ENCODE results near the gene SLC22A23. TPM values are rescaled to one million over a fixed set of nuclear protein-coding genes. Genes with fewer than 3 reads are reported as not detected.

SLC22A23 gene
- total RNA-seq, 1 donor from 2014 or later = 5.4 TPM

DNA sequence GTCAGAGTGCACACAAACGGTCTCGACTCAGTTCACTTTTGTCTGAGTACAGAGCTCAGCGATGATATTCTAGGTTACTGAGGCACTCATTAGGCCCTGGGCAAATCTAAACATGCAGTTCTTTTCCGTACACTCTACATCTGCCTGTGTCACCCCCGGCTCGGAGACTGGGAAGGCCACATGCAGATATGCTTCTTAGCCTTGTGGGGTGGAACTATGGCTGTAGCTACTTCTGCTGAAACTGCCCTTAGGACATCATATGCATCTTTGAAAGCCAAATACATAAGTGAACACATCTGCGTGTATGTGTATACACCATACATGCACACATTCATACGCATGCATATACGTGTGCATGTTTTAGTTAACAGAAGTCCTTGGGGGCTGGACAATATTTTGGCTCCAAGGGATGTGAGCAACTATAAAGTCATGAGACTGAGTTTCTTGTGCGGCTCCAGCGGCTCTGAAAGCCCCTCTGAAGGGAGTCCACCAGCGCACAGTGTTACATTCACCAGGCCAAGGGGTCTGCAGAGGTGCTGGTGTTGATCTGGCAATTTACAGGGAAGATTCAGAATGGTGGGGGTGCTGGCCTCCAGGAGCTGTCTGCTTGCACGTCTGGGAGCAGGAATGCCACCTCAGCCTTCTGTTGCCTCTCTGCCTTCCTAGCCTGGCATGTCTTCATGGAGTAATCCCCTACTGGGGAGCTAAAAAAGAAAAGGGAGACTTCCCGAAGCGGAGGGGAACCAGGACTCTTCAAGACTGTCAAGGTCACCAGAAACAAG is 166.5 kb downstream of the SLC22A23 start:
- ATAC-seq (ENCODE audit: poor library complexity) = no peak
- intact Hi-C loops (cut with DNase I) = no loop called here
- no peak for DNase-seq

DNA sequence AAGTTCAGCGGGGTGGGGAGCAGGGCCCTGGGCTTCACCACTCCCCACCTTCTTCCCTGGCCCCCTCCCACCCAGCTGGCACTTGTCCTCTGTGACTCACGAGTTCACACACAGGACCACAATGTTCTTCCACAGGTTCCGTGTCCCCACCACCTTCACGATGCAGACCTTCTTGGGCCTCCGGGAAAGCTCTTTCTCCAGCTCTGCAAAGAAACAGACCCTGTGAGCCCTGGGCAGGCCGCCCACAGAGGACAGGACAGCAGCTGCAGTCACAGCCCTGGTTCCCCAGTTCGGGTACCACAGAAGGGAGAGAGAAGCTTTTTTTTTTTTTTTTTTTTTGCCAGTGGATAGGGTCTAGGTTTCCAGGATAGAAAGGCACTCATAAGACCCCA is 167.2 kb downstream of the SLC22A23 start:
- intact Hi-C loops (cut with DNase I) = no loop called here
- no peak for ATAC-seq (ENCODE audit: poor library complexity)

DNA sequence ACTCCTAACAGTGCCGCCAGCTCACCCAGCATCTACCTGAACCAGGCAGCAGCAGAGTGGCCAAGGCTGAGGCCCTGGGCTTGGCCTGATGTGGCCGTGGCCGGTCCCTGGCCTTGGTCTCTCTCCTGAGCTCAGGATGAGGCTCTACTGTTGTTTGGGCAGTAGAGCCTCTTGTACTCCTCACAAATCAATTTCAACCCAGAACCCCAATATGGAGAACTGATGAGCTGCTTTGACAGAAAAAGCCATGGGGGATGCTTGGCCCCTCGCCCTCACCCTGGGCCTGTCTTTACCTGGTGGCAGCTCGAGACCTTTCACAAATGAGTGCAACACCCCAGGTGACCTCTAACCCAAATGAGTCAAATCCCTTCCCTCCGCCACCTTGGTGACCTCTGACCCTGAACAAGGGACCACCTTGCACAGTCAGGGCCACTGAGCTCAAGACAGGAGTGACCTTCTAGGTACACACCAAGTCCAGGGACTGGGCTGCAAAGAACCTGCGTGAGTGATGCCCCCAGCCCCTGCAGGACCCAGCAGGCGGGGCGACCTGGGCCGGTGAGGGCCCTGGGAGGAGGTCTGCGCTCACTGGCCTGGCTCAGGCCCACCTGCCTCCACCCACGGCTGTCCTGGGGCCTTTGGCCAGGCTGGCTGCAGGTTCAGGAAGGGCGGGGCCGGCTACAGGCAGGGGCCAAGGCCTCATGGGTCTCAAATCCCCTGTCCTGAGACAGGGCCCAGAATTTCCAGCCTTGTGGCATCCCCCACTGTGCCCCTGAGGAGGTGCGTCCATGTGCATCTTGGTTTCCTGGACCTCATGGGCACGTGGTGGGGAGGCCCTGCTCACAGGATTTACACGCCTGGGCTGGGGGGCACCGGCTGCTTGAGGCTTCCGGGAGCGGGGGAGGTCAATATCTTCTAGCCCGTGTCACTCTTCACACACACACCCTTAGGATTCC is 167.9 kb downstream of the SLC22A23 start:
- DNase-seq (peak; percentile 25), ATAC-seq (ENCODE audit: poor library complexity) (no peak)
- intact Hi-C loops (cut with DNase I) = no loop called here

More for the DNA sequence above, 167.2 kb downstream of the SLC22A23 start:
- DNase-seq = no peak

DNA sequence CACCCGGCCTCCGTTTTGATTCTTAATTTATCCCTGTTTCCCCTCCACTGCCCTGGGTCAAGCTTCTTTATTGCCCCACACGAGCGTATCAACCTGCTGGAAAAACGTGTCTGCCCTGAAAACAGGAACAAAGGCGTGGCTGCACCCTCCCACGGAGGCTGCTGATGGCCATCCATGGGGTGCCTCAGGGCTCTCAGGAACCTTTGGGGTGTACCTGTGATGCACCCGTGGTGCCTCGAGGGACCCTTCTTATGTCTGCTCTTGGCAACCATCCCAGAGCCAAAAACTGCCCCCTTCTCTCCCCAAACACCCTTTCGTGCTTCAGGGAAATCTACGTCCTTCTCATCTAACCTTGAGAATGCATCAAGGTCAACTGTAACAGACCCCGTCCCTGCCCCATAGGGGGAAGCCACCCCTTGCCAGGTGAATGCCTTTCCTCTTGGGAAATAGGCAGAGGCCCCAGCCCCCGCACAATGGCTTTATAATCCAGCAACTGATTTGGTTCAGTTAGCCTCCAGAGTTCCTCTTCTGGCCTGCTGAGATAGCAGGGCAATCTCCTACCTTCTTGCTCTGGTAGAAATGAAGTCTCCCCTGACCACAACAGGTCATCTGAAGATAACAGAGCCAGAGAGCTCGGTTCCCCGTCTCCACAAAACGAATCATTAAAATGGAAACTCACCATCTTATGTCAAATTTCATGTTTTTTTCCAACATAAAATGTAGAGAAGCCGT is 168.7 kb downstream of the SLC22A23 start:
- DNase-seq (peak; percentile 20), ATAC-seq (ENCODE audit: poor library complexity) (no peak)
- intact Hi-C loops (cut with DNase I) = no loop called here

DNA sequence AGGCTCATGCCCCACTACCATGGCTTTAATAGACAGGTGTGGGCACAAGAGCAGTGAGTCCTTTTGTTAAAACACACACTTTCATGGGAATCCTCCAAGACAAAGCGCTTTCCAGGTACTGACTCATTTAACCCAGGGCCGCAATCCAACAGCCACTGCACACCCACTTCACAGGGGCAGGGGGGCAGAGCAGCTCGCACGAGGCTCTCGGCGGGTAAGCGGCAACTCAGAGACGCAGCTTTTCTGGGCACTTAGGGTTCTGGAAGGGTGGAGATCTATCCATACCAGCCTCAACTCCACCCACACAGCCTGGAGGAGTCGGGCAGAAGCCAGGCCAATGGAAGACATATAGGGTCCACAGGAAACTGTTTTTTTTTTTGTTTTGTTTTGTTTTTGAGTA is 169.5 kb downstream of the SLC22A23 start:
- intact Hi-C loops (cut with DNase I) = no loop called here
- DNase-seq (no peak), ATAC-seq (ENCODE audit: poor library complexity) (no peak)

DNA sequence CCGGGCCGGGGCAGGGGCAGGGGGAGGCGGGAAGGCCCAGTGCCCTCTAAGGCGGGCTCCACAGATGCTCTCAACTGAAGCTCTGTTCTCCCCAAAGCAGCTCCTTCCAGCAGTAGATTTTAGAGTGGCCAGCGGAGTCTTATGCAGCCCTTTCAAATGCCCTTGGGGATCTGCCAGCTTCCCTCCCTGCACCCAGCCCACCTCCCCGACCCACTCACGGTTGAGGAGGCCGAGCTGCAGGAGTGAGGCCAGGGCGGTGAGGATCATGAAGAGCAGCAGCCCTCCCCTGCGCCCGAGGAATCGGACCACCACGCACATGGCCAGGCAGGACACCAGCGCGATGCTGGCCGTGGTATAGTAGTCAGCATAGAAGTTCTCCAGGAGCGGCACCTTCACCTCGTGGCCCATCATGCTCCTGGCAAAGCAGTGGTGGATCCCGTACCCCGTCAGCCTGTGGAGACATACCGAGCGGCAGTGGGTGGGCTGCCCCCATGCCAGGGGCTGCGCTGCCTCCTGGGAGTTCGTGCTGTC is 170.1 kb downstream of the SLC22A23 start:
- DNase-seq (peak; percentile 14), ATAC-seq (ENCODE audit: poor library complexity) (no peak)
- intact Hi-C loops (cut with DNase I) = no loop called here

DNA sequence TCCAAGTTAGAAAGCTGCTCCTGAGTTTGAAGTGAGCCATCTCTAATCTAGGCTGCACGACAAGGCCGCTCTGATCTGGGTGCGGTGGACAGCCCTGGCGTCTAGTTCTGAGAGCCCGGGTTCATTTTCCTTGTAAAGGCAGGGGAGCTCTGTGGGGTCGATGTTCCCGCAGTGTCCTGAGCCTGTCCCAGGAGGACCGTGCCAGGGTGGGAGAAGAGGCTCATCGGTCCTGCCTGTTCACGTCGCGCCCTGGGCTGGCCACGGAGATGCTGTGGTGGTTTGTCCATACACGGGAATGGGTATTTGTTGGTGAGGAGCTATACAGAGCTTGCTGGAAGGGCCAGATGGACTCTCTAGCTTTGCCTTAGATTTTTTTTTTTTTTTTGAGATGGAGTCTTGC is 171.1 kb downstream of the SLC22A23 start:
- intact Hi-C loops (cut with DNase I) = no loop called here
- no peak for ATAC-seq (ENCODE audit: poor library complexity)

DNA sequence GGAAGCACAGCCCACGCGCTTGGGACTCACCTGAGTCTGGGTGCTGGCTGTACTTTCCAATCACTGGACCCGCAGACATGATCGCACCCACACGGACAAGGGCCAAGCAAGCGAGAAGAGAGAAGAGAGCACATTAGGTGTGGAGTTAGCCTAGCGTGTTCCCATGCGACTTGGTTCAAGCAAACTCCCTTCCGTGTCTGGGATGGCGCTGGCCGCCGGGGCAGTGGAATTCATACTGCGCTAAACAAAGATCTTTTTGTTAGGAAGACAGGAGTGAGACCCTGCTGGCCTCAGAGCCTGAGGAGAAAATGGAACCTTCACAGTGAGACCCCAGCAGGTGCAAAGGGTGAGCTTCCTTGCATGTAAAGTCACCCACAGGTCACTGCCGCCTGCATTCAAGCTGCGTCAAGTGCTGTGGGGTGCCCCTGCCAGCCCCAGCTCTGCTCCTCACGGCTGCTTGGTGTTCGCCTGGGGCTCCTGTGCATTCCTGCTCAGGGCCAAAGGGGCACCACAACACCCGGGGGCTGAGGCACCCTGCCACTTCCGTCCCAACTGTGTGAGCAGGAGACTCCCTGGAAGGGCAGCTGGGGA is 171.7 kb downstream of the SLC22A23 start:
- intact Hi-C loops (cut with DNase I) = no loop called here
- ATAC-seq (ENCODE audit: poor library complexity) (no peak), DNase-seq (peak; percentile 44)

More for the DNA sequence above, 171.1 kb downstream of the SLC22A23 start:
- peak; percentile 19 for DNase-seq

DNA sequence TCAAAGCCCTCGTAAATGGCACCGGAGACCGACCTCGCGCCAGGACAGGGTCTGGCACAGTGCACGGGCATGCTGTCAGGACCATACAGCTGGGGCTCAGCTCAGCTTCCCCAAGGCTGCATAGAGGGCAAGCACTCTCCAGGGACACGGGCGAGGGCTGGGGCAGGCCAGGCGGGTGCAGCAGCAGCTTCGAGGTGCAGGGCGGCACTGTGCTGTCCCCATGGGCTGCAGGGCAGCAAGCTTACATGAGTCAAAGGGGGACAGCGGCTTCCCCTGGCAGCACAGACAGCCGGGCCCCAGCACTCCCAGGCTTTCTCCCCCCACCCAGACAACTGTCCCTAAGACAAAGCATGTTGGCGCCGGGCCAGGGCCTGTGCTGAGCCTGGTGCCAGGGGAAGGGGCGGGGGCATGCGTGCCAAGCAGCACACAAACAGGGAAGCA is 172.4 kb downstream of the SLC22A23 start:
- intact Hi-C loops (cut with DNase I) = loop anchor here (5.0 kb wide), 1 partner anchor 173 kb away; the partner anchor contains the start of gene SLC22A23
- DNase-seq (peak; percentile 51), ATAC-seq (ENCODE audit: poor library complexity) (no peak)

DNA sequence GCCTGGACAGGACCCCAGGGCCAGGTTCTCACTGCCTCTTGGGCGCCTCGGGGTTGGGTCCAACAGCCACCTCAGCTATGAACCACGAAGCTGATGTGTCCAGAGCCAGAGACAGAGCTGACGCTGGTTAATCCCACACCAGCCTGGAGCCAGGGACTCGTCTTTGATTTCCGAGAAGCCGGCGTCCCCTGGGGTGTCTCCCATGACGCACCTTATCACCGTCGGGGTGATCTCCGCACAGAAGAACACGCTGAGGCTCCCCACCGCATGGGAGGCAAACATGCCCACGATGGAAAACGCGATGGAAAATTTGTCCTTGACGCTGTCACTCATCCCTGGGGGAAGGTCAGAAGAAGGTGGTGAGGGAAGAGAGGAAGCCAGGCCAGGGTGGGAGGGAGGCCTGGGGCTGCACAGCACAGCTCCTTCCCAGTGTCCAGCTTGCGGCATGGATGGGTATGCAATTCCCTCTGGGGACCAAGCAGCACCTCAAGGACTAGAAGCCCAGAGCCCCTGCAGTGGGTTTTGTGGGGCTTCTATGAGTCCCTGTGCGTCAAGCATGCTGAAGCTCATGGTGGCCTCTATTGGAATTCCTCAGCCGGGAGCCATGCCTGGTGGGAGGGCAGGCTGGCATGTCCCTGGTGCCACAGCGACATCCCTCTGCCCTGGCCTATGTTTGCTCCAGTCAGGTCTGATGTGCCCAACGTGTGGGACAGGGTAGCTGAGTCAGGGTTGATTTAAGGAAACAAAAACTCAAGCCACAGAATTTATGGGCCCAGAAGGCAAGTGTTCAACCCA is 173.0 kb downstream of the SLC22A23 start:
- peak; percentile 30 for DNase-seq

DNA sequence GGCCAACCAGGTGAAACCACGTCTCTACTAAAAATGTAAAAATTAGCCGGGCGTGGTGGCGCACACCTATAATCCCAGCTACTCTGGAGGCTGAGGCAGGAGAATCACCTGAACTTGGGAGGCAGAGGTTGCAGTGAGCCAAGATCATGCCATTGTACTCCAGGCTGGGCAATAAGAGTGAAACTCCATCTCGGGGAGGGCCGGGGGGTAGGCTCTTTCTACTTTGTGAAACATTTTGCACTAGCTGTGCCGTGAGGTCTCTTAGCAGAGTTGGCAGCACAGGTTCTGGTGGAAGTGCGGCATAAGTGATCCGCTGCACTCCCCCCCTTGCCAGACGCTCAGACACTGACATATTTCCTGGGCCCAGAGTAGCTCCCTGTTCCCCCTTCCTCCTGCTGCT is 173.6 kb downstream of the SLC22A23 start:
- intact Hi-C loops (cut with DNase I) = loop anchor here (5.0 kb wide), 1 partner anchor 174 kb away; the partner anchor contains the start of gene SLC22A23
- no peak for ATAC-seq (ENCODE audit: poor library complexity)
- DNase-seq = peak; percentile 17

More for the DNA sequence above, 173.0 kb downstream of the SLC22A23 start:
- intact Hi-C loops (cut with DNase I) = loop anchor here (5.0 kb wide), 1 partner anchor 173 kb away; the partner anchor contains the start of gene SLC22A23
- ATAC-seq (ENCODE audit: poor library complexity) = no peak

DNA sequence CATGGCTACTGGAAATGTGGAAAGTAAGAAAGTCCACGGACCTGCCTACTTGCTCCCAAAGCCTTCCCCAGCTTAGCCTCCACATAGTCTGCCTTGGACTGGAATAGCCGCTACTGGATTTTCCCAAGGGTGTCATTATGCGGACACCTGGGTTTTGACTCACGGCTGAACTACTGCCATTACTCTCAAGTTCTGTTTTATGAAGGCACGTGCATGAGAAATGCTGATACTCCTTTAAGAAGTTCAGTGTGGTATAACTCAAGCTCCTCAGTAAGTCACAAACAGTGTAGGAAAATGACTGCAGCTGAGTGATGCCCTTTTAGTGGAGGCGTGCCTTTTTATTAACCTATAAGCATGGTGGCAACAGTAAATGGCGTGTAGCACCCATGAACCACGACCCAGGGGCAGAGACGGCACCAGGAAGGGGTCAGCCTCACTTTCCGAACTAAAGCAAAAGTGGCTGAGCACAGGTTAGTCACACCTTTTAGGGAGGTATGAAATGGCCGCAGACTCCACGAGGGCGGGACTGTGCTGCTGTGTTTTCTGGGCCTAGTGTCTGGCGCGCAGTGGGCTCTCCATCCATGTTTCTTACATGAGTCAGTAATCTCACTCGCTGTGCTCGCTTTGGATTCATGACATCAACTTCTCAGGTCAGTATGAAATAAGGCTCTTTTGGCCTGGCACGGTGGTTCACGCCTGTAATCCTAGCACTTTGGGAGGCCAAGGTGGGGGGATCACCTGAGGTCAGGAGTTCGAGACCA is 174.2 kb downstream of the SLC22A23 start:
- DNase-seq = peak; percentile 12
- no peak for ATAC-seq (ENCODE audit: poor library complexity)
- intact Hi-C loops (cut with DNase I) = loop anchor here (5.0 kb wide), 1 partner anchor 175 kb away; the partner anchor contains the start of gene SLC22A23

DNA sequence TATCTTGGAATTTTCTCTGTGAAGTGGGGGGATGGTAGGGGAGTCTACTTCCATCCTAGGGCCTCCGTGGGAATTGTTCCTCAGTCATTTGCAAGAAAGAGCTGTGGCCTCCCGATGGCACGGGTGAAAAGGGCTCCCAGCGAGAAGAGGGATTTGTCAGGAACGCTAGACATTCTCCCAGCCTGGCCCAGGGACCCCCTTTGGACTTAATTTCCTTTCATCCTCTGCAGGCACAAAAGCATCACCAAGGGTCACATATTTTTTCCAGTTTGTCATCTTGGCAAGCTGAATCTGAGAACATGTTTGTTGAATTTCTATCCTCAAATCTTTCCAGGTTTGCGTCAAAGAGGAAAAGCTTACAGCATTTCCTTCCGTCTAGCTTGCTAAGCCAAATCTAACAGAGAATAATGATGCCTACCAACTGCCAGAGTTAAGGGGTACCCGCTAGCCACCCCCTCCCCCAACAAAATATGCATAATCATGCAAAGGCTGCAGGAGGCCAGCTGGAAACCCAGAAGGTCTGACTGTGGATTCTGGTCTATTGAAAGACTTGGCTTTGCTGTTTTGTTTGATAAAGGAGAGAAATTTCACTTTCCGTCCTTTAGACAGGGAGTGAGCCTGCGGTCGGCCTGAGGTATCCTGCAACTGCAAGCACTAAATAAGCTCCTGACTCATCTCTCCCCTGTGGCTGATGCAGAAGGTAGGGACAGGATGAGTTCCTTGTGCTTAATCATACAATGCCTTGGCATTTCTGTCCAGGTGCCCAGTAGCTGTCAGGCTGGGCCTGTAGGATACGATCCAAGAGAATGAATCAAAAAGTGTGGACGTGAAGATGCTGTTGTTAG is 175.0 kb downstream of the SLC22A23 start:
- peak; percentile 40 for DNase-seq
- ATAC-seq (ENCODE audit: poor library complexity) = no peak
- intact Hi-C loops (cut with DNase I) = loop anchor here (5.0 kb wide), 1 partner anchor 175 kb away; the partner anchor contains the start of gene SLC22A23

DNA sequence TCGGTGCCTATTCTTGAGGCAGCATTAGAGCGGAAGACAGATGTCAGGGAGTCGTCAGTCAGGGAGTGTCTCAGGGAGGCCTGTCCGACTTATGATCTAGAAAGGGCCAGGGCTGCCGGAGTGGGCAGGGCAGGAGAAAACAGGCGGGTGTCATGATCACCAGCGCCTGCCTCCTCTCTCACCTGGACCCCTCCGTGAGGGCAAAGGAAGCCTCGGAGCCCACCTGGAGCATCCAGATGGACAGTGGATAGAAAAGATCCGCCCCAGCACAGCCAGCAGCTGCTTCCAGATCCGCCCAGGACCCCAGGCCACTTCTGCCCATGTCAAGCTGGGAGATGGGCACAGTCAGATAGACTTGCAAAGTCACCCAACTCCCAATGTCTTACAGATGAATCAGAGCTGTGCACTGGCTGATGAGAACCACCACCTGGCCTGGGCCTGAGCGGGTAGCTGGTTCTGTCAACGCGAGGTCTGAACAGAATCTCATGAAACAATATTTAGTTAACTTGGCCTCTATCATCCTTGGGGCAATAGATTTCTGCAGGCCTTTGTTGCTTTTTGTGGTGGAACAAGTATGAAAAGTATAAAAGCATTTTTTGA is 175.9 kb downstream of the SLC22A23 start:
- DNase-seq = peak; percentile 36
- ATAC-seq (ENCODE audit: poor library complexity) = no peak
- intact Hi-C loops (cut with DNase I) = loop anchor here (5.0 kb wide), 1 partner anchor 176 kb away; the partner anchor contains the start of gene SLC22A23

DNA sequence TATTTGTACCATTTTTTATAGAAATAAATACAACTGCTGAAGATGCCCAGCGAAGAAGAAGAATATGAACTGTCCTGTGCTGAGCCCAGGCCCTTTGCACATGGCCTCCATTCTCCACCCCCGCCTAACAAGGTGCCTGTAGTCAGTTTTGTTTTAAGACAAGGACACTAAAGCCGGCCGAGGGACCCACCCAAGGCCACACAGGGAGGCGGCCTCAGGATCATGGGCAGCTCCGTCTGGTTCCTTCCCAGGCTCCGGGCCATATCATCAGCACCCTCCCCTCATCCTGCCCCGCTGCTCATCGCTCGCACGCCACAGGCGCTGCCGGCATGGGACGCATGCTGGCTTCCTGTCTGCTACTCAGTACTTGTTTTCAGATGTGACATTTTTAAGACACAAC is 176.8 kb downstream of the SLC22A23 start:
- ATAC-seq (ENCODE audit: poor library complexity) (no peak), DNase-seq (peak; percentile 38)
- intact Hi-C loops (cut with DNase I) = loop anchor here (5.0 kb wide), 1 partner anchor 177 kb away; the partner anchor contains the start of gene SLC22A23

Data from Right ventricle myocardium superior (tissue), 1 donor.